HPDE6-E6E7 (cell line): ENCODE data around the gene SBNO2.
A peak's percentile ranks its signal among the peaks of the same experiment; 100 is the strongest.
"Not testable (repeated sequence)": the region's sequence is repeated elsewhere in the genome, so short reads cannot be mapped to it uniquely, and the experiment has no call there.

Experiments used
- DNase-seq: peaks from one replicate; pipeline ENCODE4 v3.0.0; 2011; ENCODE audit warnings: missing footprints; ENCODE audit errors: extremely low spot score

Gene SBNO2

DNA sequence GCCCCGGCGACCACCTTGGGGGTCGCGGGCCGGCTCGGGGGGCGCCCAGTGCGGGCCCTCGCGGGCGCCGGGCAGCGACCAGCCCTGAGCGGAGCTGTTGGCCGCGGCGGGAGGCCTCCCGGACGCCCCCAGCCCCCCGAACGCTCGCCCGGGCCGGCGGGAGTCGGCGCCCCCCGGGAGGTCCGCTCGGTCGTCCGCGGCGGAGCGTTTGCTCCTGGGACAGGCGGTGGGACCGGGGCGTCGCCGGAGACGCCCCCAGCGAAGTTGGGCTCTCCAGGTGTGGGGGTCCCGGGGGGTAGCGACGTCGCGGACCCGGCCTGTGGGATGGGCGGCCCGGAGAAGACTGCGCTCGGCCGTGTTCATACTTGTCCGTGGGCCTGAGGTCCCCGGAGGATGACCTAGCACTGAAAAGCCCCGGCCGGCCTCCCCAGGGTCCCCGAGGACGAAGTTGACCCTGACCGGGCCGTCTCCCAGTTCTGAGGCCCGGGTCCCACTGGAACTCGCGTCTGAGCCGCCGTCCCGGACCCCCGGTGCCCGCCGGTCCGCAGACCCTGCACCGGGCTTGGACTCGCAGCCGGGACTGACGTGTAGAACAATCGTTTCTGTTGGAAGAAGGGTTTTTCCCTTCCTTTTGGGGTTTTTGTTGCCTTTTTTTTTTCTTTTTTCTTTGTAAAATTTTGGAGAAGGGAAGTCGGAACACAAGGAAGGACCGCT, 32.2 kb upstream of the SBNO2 start:
- DNase-seq = no peak

DNA sequence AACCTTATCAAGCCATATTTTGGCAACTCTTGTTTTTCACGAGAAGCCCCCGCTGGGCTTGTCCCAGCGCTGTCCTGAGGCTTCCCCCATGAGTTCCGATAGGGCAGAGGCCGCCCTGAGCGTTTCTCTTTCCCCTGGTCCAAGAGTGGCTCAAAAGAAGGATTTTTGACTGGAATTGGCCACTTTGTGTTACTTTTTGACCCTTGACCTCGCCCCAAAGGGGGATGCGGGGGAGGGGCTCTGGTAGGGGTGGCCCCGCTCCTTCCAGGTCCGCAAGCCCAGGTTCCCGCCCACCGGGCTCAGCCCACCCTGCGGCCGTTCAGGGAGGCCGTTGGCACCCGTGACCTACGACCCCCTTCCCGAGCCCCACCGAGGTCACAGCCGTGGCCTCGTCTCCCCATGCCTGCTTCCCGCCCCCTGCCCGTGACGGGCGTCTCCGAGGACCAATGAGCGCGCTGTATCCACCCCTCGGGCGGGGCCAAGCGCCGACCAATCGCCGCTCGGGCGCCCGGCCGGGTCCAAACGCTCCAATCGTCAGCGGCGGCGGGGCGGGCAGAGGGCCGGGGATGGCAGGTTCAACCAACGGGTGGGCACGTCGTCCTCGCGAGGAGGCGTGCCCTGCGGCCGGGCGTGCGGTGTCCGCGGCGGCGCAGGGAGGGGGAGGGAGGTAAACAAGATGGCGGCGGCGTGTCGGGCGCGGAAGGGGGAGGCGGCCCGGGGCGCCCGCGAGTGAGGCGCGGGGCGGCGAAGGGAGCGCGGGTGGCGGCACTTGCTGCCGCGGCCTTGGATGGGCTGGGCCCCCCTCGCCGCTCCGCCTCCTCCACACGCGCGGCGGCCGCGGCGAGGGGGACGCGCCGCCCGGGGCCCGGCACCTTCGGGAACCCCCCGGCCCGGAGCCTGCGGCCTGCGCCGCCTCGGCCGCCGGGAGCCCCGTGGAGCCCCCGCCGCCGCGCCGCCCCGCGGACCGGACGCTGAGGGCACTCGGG, 31.3 kb upstream of the SBNO2 start, which contains the start of gene STK11:
TSS of gene STK11 (plus strand) at position 665 of the 986 bp plus-strand sequence. CDS start 1,136 bp downstream, outside the sequence.
- peak; percentile 98 for DNase-seq

GRCh38 chr19:1200614-1201013, 26.5 kb upstream of the SBNO2 start:
- not testable (repeated sequence) for DNase-seq

DNA sequence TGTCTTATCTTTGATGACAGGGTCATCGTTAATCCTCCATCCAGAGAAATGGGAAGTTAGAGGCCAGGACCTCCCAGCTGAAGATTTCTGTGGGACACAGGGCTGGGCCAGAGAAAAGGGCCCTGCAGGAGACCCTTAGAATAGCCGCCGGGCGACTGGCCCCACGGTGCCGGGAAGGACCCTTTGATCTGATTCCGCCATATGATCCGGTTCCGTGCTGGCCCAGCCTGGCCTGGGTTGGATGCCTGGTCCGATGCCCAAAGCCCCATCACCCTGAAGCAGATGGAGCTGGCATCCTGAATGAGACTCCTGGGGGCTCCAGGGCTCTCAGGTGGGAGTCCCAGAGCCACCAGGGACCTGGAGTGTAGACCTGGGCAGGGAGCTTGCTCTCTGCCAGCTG, 25.5 kb upstream of the SBNO2 start:
- no peak for DNase-seq

- no peak for DNase-seq
Measured at GRCh38 chr19:1189419-1189818, 15.4 kb upstream of the SBNO2 start.

DNA sequence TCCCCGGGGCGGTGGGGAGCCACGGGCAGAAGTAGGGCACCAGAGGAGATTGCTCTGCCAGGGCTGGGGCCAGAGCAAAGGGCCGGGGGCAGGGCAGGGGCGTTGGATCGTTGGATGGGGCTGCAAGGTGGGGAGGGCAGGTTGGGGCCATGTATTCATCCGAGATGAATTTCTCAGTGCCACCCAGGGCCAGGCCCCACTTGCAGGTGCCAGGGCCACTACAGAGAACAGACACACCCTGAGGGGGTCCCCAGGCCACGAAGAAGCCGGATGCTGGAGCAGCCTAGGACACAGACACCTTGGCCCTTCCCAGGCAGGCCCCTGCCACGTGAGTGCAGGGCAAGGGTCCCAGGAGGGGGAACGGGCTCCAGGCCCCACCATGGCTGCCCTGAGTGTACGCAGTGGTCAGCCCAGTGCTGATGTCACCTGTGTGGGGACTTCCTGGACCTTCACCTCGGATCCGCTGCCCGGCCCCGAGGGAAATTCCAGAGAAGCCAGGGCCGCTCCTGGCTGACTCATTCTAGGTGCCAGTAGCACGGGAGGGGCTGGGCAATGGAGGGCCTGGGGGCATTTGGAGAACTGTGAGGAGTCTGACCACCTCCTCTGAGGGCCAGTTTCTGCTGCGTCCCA, 9.6 kb upstream of the SBNO2 start:
- DNase-seq = peak; percentile 86

DNA sequence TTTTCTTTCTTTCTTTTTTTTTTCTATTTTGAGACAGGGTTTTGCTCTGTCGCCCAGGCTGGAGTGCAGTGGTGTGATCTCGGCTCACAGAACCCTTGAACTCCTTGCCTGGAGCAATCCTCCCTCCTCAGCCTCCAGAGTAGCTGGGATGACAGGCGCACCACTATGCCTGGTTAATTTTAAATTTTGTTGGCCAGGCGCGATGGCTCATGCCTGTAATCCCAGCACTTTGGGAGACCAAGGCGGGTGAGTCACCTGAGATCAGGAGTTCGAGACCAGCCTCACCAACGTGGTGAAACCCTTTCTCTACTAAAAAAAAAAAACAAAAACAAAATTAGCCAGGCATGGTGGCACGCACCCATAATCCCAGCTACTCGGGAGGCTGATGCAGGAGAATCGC, 8.7 kb upstream of the SBNO2 start:
- DNase-seq = no peak

DNA sequence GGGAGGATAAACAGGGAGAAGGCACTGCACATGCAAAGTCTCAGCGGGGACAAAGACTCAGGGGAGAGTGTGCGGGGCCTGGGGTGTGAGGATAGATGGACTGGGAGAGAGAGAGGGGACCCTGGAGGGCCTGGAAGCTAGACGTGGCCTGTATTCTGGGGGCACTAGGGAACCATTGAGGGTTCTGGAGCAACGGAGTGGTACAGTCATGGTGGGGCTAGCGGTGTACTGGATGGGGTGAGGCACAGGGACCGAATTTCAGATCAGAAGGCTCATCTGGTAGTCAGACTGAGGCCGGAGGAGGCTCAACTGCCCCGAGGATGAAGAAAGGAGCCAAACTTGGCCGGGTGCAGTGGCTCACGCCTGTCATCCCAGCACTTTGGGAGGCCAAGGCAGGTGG, 8.0 kb upstream of the SBNO2 start:
- DNase-seq = no peak

- no peak for DNase-seq
Measured at GRCh38 chr19:1181606-1182005, 7.5 kb upstream of the SBNO2 start.

GRCh38 chr19:1177322-1178114, 3.5 kb upstream of the SBNO2 start:
- DNase-seq = peak; percentile 80

GRCh38 chr19:1173159-1173844, 766 bp downstream of the SBNO2 start:
- DNase-seq = no peak

DNA sequence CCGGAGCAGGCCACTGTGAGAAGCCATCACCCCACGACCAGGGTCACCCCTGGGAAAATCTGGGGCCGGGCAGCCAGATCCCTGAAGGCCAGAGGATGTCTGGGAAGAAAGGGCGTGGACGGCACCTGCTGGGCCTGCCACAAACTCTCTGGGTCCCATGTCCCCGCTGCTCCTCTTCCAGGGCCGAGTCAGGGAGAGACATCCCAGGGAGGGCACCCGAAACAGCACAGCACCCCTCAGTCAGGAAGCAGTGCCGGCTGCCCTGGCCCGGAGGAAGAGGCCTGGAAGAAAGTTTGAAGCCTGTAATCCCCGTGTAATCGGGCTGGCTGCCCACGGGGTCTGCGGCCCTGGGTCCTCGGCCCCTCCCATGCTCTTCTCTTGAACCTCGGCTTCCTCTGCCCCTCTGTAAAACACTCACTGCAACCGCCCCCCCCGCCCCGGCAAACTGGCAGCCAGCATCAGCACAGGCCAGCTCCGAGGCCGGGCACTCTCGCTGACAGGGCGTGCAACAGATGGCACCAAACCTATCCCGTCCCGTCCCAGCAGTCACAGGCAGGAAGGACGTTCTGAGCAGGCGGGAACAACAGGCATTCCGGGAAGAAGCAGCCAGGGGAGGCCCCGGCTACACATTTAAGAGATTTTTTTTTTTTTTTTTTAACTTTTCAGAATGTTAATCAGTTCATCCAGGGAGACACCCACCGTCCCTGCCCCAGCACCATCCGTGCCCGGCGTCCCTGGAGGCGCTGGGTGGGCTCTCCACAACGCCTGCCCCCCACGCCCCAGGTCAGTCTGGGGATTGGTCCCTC, 1.5 kb downstream of the SBNO2 start:
- DNase-seq = no peak

GRCh38 chr19:1171755-1172352, 2.2 kb downstream of the SBNO2 start:
- no peak for DNase-seq

DNA sequence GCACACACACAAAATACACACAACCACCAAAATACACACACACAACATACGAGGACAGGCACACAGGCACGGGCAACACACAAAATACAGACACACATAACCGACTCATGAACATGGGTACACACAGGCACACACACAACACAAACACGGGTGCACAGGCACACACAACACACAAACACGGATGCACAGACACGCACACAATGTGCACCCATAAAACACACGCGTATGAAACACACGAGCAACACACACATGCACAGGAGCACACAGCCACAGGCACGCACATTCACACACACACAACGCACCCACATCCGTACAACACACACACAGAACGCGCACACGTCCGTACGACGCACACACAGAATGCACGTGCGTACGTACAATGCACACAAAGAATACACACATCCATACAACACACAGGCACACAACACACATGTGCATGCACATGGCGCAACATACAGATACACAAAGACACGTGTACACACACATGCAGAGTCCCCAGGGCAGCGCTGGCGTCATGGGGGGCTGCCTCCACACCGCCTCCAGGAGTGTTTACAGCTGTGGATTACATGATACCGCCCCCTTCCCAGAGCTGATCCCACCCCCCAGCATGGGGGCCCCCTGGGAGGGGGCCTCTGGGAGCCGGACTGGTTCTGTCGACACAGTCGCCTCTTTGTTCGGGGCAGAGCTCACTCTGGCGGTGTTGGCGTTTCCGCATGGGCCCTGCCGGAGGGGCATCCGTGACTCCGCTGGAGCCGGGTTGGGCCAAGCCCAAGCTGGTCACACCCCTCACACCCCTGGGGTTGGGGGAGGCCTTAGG, 2.9 kb downstream of the SBNO2 start:
- no peak for DNase-seq

- peak; percentile 83 for DNase-seq
Measured at GRCh38 chr19:1169921-1170885, 3.9 kb downstream of the SBNO2 start.

DNA sequence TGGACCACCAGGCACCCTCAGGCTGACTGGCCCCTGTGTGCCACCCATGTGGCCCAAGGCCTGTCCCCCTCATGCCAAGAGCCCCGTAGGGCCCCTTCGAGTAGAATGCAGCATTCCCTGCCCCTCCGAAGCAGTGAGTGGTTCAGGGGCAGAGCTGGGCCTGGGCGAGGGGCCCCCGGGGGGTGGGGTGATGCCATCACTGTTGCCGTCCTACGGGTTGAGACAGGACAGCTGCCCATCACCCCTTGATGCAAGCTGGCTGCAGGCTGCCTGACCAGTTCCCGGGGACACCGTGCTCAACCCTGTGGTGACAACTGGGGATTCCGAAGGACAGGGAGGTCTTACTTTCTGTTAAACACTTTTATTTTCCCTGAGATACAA, 4.7 kb downstream of the SBNO2 start:
- no peak for DNase-seq

- DNase-seq = peak; percentile 86
Measured at GRCh38 chr19:1168572-1169410, 5.3 kb downstream of the SBNO2 start.
